Astrocyte (in vitro differentiated cells and primary cell): Measurements from ENCODE around the gene LRBA.
"Not testable (repeated sequence)": the region's sequence is repeated elsewhere in the genome, so short reads cannot be mapped to it uniquely, and the experiment has no call there.

ENCODE experiments used
- EZH2 ChIP-seq: IDR thresholded peaks from 2 replicates; pipeline ENCODE4 v1.6.1; 2012; ENCODE audit warnings: mild to moderate bottlenecking, low read length, inconsistent platforms; ENCODE audit not compliant: insufficient read depth
- TF ChIP-seq, protein P1 (sequence below): IDR thresholded peaks from 2 replicates; pipeline ENCODE4 v1.5.1; 2011; ENCODE audit warnings: low read depth, mild to moderate bottlenecking, inconsistent platforms, low read length, moderate library complexity; ENCODE audit not compliant: insufficient read depth

GRCh38 chr4:150957981-150958380 is 57.1 kb downstream of the LRBA start:
- TF ChIP-seq, protein P1, sequence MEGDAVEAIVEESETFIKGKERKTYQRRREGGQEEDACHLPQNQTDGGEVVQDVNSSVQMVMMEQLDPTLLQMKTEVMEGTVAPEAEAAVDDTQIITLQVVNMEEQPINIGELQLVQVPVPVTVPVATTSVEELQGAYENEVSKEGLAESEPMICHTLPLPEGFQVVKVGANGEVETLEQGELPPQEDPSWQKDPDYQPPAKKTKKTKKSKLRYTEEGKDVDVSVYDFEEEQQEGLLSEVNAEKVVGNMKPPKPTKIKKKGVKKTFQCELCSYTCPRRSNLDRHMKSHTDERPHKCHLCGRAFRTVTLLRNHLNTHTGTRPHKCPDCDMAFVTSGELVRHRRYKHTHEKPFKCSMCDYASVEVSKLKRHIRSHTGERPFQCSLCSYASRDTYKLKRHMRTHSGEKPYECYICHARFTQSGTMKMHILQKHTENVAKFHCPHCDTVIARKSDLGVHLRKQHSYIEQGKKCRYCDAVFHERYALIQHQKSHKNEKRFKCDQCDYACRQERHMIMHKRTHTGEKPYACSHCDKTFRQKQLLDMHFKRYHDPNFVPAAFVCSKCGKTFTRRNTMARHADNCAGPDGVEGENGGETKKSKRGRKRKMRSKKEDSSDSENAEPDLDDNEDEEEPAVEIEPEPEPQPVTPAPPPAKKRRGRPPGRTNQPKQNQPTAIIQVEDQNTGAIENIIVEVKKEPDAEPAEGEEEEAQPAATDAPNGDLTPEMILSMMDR = not testable (repeated sequence)
- not testable (repeated sequence) for TF ChIP-seq EZH2
